HepG2 (cell line): ENCODE data around the gene RFX2. TPM values are rescaled to one million over a fixed set of nuclear protein-coding genes. Genes with fewer than 3 reads are reported as not detected.
A peak's percentile ranks its signal among the peaks of the same experiment; 100 is the strongest.

Experiments
- AFF4 ChIP-seq: sonication (generic); formaldehyde crosslinking; IDR thresholded peaks from 2 replicates; pipeline ENCODE4 v1.4.0; 2020; ENCODE audit warnings: missing genetic modification reagents
- AKNA ChIP-seq: sonication (generic); formaldehyde crosslinking; IDR thresholded peaks from 2 replicates; pipeline ENCODE4 v1.4.0; 2020; ENCODE audit warnings: missing genetic modification reagents, borderline replicate concordance
- CHCHD3 ChIP-seq: sonication (generic); formaldehyde crosslinking; IDR thresholded peaks from 2 replicates; pipeline ENCODE4 v1.8.0; 2022; ENCODE audit warnings: mild to moderate bottlenecking, missing genetic modification reagents, moderate library complexity
- E2F5 ChIP-seq: sonication (generic); formaldehyde crosslinking; conservative IDR thresholded peaks from 2 replicates; pipeline ENCODE4 v1.4.0; 2020; ENCODE audit warnings: missing genetic modification reagents
- ESRRA ChIP-seq: sonication (generic); formaldehyde crosslinking; IDR thresholded peaks from 2 replicates; pipeline ENCODE4 v1.5.1; 2020; ENCODE audit warnings: mild to moderate bottlenecking, low read depth, missing genetic modification reagents
- FOSL1 ChIP-seq: sonication (generic); formaldehyde crosslinking; IDR thresholded peaks from 2 replicates; pipeline ENCODE4 v1.9.0; 2021; ENCODE audit warnings: missing genetic modification reagents, borderline replicate concordance
- GTF3A ChIP-seq: sonication (generic); formaldehyde crosslinking; conservative IDR thresholded peaks from 2 replicates; pipeline ENCODE4 v1.4.0; 2020; ENCODE audit warnings: mild to moderate bottlenecking, missing genetic modification reagents
- HMG20B ChIP-seq: conservative IDR thresholded peaks from 2 replicates; pipeline ENCODE4 v1.6.1; 2016; ENCODE audit warnings: missing genetic modification reagents, missing compliant biosample characterization
- HNRNPUL1 ChIP-seq: fragments of 200-400 bp; formaldehyde crosslinking; IDR thresholded peaks from 2 replicates; pipeline ENCODE4 v1.6.1; 2017; ENCODE audit warnings: low read depth, mild to moderate bottlenecking, low read length, moderate library complexity
- KDM2A ChIP-seq: sonication (generic); formaldehyde crosslinking; IDR thresholded peaks from 2 replicates; pipeline ENCODE4 v1.4.0; 2020; ENCODE audit warnings: low read depth, missing genetic modification reagents, borderline replicate concordance
- KLF11 ChIP-seq: IDR thresholded peaks from 2 replicates; pipeline ENCODE4 v1.6.1; 2016; ENCODE audit warnings: missing compliant biosample characterization
- MATR3 ChIP-seq: sonication (generic); formaldehyde crosslinking; IDR thresholded peaks from 2 replicates; pipeline ENCODE4 v1.4.0; 2020; ENCODE audit warnings: missing genetic modification reagents
- MED8 ChIP-seq: sonication (generic); formaldehyde crosslinking; IDR thresholded peaks from 2 replicates; pipeline ENCODE4 v1.8.1; 2023; ENCODE audit warnings: mild to moderate bottlenecking, missing genetic modification reagents; ENCODE audit not compliant: insufficient replicate concordance
- POLR2A ChIP-seq, 2 experiments: IDR thresholded peaks; 2 replicates each; pipeline ENCODE4 v1.6.1; 2011; ENCODE audit warnings: low read depth in 2 of 2, low read length in 2 of 2, mild to moderate bottlenecking in 1 of 2, moderate library complexity in 1 of 2; ENCODE audit not compliant: insufficient read depth in 1 of 2
- SMC3 ChIP-seq: IDR thresholded peaks from 2 replicates; pipeline ENCODE4 v1.6.1; 2011; ENCODE audit warnings: low read length, improper control_type of control experiment
- SRSF1 ChIP-seq: fragments of 200-400 bp; formaldehyde crosslinking; optimal IDR thresholded peaks from 2 replicates; pipeline ENCODE3; 2017; ENCODE audit warnings: mild to moderate bottlenecking, low read depth, low read length, moderate library complexity
- ZNF451 ChIP-seq: sonication (generic); formaldehyde crosslinking; IDR thresholded peaks from 2 replicates; pipeline ENCODE4 v1.5.0; 2020; ENCODE audit warnings: mild to moderate bottlenecking, missing genetic modification reagents
- ZNF496 ChIP-seq: sonication (generic); formaldehyde crosslinking; IDR thresholded peaks from 2 replicates; pipeline ENCODE4 v1.8.1; 2023; ENCODE audit warnings: mild to moderate bottlenecking, moderate library complexity, missing genetic modification reagents; ENCODE audit not compliant: insufficient replicate concordance
- ZNF567 ChIP-seq: sonication (generic); formaldehyde crosslinking; IDR thresholded peaks from 2 replicates; pipeline ENCODE4 v1.8.1; 2023; ENCODE audit warnings: mild to moderate bottlenecking, missing genetic modification reagents, borderline replicate concordance
- ZNF598 ChIP-seq: sonication (generic); formaldehyde crosslinking; IDR thresholded peaks from 2 replicates; pipeline ENCODE4 v1.5.1; 2020; ENCODE audit warnings: mild to moderate bottlenecking, missing genetic modification reagents, borderline replicate concordance
- polyA plus RNA-seq, 8 experiments: library from polyadenylated mRNA; depleted of rRNA in 3 of 8; stranded (reverse) in 7 of 8; unstranded in 1 of 8; fragments of >200 nt; fragmentation: Illumina TruSeq in 4 of 8; extraction: Trizol in 4 of 8; gene quantifications; 2 replicates each; pipeline versions ENCODE4 v1.2.1 to v1.2.3, GENCODE V29; 2011 to 2016; ENCODE audit warnings: low read depth in 4 of 8, missing spikeins in 1 of 8, mixed read lengths in 1 of 8; ENCODE audit not compliant: insufficient read depth in 1 of 8
- total RNA-seq, 5 experiments: library from RNA; depleted of rRNA; stranded (reverse); fragments of >200 nt; fragmentation: Illumina TruSeq; extraction: Trizol; gene quantifications; 2 replicates each; pipeline ENCODE4 v1.2.3, GENCODE V29; 2016; ENCODE audit warnings: low read depth in 1 of 5

RFX2 gene
- total and polyA plus RNA-seq, 2 of the 13 experiments (the other 11 are each of a cell fraction or from before 2014, with no cell fraction given): 2.8 to 3.3 TPM

GRCh38 chr19:6110360-6110977 is at the start of gene RFX2 (continued):
- no peak for TF ChIP-seq ZNF598 (CRISPR knock-in tag)
- no peak for TF ChIP-seq MED8 (CRISPR knock-in tag)
- TF ChIP-seq KDM2A (CRISPR knock-in tag): 0 out of 2 replicates have a peak, but pooled peaks have one; percentile 36
- no peak for TF ChIP-seq FOSL1
- TF ChIP-seq GTF3A (CRISPR knock-in tag): no peak
- TF ChIP-seq POLR2A (IDR thresholded peaks at IDR 0.05; ENCODE audit: insufficient read depth in 1 of 2, low read depth in 2 of 2, low read length in 2 of 2): peak in 1 of 2 experiments; percentile 34; a peak in 2 of 4 replicates
- TF ChIP-seq HMG20B: no peak
- TF ChIP-seq ZNF496: no peak
- TF ChIP-seq SMC3: no peak
- no peak for TF ChIP-seq ESRRA
- no peak for TF ChIP-seq KLF11
- TF ChIP-seq AFF4: no peak
- no peak for TF ChIP-seq ZNF567
- no peak for TF ChIP-seq MATR3 (CRISPR knock-in tag)
- TF ChIP-seq E2F5 (CRISPR knock-in tag): peak; percentile 66
- no peak for TF ChIP-seq AKNA (CRISPR knock-in tag)
- TF ChIP-seq HNRNPUL1: no peak
- TF ChIP-seq CHCHD3: no peak
- no peak for TF ChIP-seq ZNF451 (CRISPR knock-in tag)
- no peak for TF ChIP-seq SRSF1
